HG02884 (cell line): ENCODE measurements around the gene TTC32.
"Not testable (repeated sequence)": the region's sequence is repeated elsewhere in the genome, so short reads cannot be mapped to it uniquely, and the experiment has no call there.

ENCODE experiments used
- ATAC-seq: cut with Tn5 transposase; IDR thresholded peaks from one replicate; pipeline ENCODE4 v1.9.1; 2021; ENCODE audit warnings: mild to moderate bottlenecking, moderate library complexity; ENCODE audit not compliant: unreplicated experiment

The TTC32 gene

GRCh38 chr2:19901442-19902215 lies at the start of gene TTC32:
TTC32 (minus strand) TSS chr2:19901983; CDS start chr2:19901854, 129 bp downstream.
- ATAC-seq: peak; percentile 71

- no peak for ATAC-seq
Measured at GRCh38 chr2:19949071-19949470, 47.3 kb upstream of the TTC32 start.

DNA sequence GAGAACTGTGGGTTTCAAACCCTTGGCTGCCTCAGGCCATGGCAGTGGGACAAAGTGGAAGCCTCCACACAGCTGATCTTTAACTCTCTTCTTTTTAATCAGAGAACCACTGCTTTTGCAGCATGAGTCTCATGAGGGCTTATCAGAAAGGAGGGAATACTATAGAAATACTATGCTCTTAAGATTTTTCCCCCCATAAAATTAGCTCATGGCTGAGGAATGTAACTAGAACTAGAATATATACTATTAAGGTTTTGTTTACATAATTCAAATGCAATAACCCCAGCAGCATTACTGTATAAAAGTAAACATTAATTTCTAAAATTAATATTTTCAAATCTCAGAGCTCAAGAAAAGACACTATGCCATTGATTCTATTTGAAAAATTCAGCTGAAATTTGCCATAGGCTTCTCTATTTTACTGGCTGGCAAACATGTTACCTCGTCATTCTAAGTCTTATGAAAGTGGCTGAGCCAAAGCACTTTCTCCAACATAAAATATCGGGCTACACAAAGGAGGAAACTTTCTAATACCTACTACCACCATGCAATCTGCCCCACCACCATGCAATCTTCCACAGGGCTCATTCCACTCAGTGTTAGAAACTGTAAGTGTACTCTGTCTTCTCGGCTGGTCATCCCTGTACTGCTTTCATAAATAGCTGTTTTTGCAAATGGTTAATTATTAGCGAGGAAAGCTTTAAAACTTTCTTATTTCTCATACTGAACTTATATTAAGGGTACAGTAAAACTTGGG lies 45.6 kb upstream of the TTC32 start:
- ATAC-seq: no peak

DNA sequence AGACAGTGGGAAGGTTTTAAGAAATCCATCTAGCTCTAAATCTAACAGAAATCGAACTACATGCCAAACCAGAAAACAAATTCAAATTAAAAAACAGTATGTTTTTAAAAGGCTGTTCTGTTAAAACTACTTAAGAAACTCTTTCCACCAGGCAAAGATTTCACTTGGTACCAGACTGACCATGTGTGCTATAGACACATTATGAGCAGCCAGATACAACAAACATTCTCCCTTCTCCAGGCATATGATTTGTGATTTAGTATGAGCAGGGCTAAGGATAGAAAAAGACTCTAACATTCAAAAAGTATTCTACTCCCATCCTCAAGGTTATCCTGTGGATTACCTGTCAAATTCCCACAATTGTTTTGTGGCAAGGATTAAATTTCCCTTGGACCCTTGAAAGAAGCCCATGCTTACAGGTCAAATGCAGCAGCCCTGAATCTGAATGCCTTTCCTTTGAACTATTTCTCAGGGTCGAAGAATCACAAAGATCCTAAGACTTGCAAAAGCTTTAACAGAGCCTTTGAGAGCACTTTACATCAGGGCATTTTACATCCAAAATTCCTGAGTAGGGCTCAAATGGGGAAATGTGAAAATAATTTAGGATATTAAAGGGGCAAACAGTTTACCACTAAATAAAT lies 42.5 kb upstream of the TTC32 start:
- ATAC-seq: no peak

- no peak for ATAC-seq
Measured at GRCh38 chr2:19943189-19943588, 41.4 kb upstream of the TTC32 start.

GRCh38 chr2:19942199-19942598 lies 40.4 kb upstream of the TTC32 start:
- no peak for ATAC-seq

GRCh38 chr2:19937004-19937403 lies 35.2 kb upstream of the TTC32 start:
- no peak for ATAC-seq

GRCh38 chr2:19936203-19936602 lies 34.4 kb upstream of the TTC32 start:
- no peak for ATAC-seq

DNA sequence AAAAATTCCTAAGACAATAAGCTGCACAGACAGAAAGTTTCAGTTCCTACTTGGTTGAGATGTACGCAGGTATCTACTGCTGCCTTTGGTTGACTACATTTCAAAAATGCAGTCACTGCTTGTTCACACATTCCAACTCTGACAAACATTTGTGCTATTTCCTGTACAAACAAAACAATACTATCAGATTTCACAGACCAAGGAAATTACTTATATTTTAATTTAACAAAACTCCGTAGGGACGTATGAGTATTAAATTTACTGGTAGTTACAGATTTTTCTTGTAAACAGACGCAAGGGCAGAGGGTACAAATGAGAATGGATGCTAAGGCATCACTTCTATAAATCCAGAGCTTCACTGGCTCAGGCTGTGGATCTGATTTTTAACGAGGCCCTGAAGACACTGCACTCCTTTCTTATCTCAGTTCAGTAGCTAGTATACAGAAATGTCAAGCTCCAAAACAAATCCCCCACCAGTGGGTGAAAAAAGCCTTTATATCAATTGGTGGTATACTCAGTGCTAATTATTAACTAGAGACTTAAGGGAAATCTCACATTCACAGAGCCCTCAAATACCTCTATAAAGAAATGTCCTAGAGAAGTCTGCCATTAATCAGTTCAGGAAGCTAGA lies 31.7 kb upstream of the TTC32 start:
- ATAC-seq: peak; percentile 95

GRCh38 chr2:19932928-19933327 lies 31.1 kb upstream of the TTC32 start:
- peak; percentile 31 for ATAC-seq

DNA sequence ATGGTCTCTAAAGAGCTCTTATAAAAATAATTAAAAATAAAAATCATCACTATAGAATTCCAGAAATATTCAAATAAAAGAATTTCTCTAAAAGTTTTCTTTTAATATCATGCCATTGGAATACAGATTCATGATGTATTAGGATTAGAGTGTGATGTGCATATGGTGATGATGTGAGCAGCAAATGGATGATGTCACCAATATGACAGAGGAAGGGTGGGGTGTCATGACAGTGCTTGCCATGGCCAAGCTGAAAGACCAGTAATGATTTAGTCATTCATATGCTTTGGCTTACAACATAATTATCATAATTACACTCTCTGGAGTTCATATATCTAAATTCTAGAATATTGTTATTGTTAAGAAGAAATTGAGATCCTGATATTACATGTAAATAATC lies 27.4 kb upstream of the TTC32 start:
- no peak for ATAC-seq

DNA sequence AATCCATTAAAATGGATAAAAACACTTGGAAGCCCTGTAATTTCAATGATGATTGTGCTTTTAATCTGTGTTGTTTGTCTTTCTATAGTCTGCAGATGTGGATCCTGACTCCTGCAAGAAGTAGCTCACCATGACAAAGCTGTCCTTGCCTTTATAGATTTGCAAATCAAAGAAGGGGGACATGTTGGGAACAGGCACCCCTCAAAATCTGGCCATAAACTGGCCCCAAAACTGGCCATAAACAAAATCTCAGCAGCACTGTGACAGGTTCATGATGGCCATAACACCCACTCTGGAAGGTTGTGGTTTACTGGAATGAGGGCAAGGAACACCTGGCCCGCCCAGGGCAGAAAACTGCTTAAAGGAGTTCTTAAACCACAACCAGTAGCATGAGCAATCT lies 26.0 kb upstream of the TTC32 start:
- not testable (repeated sequence) for ATAC-seq

DNA sequence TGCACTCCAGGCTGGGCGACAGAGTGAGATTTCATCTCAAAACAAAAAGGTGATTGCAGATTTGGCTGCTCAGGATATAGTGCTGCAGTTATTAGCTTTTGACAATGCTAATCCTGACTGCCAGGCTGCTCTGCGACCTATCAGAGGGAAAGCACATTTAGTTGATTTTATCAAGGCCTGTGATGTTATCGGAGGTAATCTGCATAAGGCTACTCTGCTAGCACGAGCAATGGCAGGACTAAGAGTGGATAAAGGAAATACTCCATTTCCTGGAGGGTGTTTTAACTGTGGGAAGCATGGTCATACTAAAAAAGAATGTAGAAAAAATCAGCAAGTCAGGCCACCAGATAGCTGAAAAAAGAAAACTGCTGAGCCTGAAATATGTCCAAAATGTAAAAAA lies 22.7 kb upstream of the TTC32 start:
- not testable (repeated sequence) for ATAC-seq

- not testable (repeated sequence) for ATAC-seq
Measured at GRCh38 chr2:19922188-19922587, 20.4 kb upstream of the TTC32 start.

DNA sequence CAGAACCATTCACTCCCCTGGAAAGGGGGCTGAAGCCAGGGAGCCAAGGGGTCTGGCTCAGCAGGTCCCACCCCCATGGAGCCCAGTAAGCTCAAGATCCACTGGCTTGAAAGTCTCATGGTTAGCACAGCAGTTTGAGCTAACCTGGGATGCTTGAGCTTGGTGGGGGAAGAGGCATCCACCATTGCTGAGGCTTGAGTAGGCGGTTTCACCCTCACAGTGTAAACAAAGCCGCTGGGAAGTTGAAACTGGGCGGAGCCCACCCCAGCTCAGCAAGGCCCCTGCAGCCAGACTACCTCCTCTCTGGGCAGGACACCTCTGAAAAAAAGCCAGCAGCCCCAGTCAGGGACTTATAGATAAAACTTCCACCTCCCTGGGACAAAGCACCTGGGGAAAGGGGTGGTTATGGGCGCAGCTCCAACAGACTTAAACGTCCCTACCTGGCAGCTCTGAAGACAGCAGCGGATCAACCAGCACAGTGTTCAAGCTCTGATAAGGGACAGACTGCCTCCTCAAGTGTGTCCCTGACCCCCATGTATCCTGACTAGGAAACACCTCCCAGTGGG lies 14.7 kb upstream of the TTC32 start:
- no peak for ATAC-seq

DNA sequence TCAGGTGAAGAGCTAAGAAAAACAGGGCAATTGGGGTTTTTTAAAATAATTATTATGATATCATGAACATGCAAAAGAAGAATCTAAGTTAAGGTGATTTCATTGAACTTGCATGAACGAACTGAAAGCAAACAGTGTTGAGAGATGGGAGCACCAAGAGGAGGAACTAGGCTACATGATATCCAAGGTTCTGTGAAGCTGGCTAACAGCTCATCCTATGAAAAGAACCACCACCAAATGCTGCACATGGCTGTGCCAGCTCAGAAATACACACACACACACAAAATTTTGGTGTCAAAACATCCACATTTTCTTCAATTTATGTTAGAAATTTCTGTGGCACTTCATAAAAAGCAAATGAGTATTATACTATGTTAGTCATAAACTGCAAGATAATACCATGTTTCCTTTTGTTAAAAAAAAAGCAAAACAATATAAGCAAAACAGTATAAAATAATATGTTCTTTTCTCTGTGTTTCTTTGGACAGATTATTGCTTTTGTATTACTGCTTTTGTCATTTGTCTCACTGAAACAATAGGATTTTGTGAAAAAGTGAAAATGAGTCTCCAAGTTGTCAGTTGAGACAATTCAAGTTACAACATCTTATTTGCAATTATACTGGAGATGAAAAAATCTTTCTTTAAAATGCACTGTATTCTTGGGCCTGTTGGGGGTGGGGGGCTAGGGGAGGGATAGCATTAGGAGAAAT lies 12.6 kb upstream of the TTC32 start:
- ATAC-seq: no peak

DNA sequence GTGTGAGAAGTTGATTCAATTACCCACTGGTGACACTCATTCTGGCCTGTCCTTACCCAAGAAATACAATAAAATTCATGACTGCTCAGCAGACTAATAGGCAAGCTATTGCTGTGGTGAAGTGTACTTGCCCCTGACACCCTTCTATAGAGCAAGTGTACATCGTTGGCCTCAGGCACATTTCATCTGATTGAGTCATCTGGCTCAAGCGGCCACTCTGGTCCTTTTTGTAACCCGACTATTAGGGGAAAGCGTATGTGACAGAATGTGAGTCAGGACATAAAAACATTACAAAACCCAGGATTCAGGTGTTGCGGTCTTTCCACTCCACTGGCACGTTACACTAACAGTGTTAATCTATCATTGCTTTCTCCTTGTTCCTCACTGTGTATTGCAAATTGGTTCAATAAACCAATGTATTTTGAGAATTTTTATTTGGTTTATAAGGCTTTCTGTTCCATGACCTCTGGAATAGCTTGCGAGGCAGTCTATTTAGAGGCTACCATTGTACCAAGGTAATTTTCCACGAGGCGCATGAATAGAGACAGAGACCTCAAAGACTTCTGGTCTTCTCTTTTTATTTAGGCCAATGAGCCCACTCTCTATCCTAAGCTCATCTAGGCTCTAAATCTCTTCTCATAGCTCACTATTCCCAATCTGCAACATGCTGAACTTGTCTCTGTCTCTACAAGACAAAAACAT lies 10.2 kb upstream of the TTC32 start:
- ATAC-seq: no peak

- no peak for ATAC-seq
Measured at GRCh38 chr2:19902216-19902740, 495 bp upstream of the TTC32 start.

- peak; percentile 0 for ATAC-seq
Measured at GRCh38 chr2:19900931-19901441, 797 bp downstream of the TTC32 start.
